Measurements from ENCODE around the gene UBR4. TPM values are rescaled to one million over a fixed set of nuclear protein-coding genes. Genes with fewer than 3 reads are reported as not detected.
A peak's percentile ranks its signal among the peaks of the same experiment; 100 is the strongest.

Gene UBR4
- total RNA-seq, 2 experiments from 2014 or later = 133 TPM

DNA sequence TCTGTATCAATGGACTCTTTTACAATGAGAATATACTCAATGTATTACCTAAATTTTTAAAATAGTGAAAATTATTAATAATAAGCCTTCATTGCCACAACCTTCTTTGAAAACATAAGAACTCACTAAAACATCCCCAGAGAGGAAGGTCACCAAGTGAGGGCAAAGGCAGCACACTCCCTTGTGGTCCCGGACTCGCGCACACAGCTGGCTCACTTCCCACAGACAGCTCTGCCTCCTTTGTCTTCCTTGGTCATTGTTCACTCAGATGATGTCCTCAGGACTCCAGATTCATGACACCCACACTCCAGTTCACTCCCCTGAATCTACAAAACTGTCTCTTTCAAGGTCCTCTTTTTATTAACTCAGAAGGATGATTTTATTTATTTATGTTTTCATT, 19.2 kb upstream of the UBR4 start:
- POLR2A ChIA-PET = interaction anchor here (1.1 kb wide), 1 partner anchor 22 kb away, joined by 4 read pairs; the partner anchor contains the start of gene EMC1
- Mint-ChIP-seq H3K9me3 (no peaks in the 10 kb centered on the region), H3K4me3 (no peak overlapping the region), H3K36me3 (ENCODE audit: low read depth) (peaks cover 52% of the 10 kb centered on the region), H3K27me3 (no peaks in the 10 kb centered on the region), H3K27ac (peak overlapping the region; percentile 63), H3K4me1 (ENCODE audit: low read depth) (no peaks in the 10 kb centered on the region)
- CTCF ChIA-PET = interaction anchor here (1.2 kb wide), 1 partner anchor 11 kb away, joined by 4 read pairs; no protein-coding TSS in a partner anchor
- intact Hi-C loops (cut with micrococcal nuclease) = no loop called here
- no peak for DNase-seq
- ATAC-seq = no peak
- TF ChIP-seq CTCF (IDR thresholded peaks at IDR 0.05) = no peak

DNA sequence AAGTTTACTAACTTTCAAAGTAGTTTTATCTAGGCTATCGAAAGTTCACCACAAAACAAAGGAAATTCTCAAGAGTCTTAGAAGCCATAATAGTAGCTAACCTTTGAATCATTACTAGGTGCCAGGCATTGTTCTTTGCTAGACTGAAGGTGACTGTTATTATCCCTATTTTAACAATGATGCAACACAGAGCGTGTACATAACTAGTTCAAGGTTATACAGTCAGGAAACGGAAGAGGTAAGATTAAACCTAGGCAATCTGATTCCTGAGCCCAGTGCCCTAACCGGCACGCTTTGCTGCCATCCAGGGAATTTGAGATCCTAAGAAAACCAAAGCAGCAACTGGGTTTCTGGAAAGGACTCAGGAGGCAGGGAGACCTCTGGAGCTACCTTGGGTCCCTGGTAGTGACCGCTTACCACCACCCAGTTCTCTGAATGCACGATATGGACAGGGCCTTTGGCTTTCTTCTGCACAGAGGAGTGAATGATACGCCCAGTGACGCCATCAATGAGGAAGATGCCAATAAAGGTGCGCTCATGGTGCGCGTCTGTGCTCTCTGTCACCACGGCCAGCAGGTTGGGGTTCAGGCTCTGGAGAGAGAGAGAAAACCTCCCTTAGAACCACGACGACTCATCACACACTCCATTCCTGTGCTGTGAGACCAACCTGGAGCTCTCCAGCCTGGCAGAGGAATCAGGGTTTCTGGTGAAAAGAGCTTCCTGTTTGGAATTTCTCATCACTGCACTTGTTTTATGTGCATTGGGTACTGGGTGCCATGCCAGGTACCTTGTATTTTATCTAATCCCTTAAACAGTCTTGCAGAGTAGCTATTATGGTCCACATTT, 13.1 kb upstream of the UBR4 start:
- no peak for TF ChIP-seq CTCF (IDR thresholded peaks at IDR 0.05)
- POLR2A ChIA-PET = interaction anchor here (1.0 to 3.5 kb wide), 6 partner anchors 12 to 22 kb away, joined by 3 to 19 read pairs (median 4); partner anchors contain the start of gene UBR4
- H3K27ac Mint-ChIP-seq = no peak overlapping the region
- peaks cover 10% of the 10 kb centered on the region for H3K4me1 Mint-ChIP-seq (ENCODE audit: low read depth)
- no peaks in the 10 kb centered on the region for H3K9me3 Mint-ChIP-seq
- ATAC-seq (no peak), DNase-seq (no peak)
- no peaks in the 10 kb centered on the region for H3K27me3 Mint-ChIP-seq
- intact Hi-C loops (cut with micrococcal nuclease) = no loop called here
- H3K4me3 Mint-ChIP-seq = no peak overlapping the region
- CTCF ChIA-PET = interaction anchor here (1.3 to 1.5 kb wide), 2 partner anchors 12 to 18 kb away, joined by 3 to 7 read pairs; no protein-coding TSS in a partner anchor
- H3K36me3 Mint-ChIP-seq (ENCODE audit: low read depth) = peaks cover 61% of the 10 kb centered on the region

- ATAC-seq (no peak), DNase-seq (no peak)
- Mint-ChIP-seq H3K36me3 (ENCODE audit: low read depth) (peaks cover 63% of the 10 kb centered on the region), H3K4me1 (ENCODE audit: low read depth) (peaks cover 10% of the 10 kb centered on the region), H3K4me3 (no peak overlapping the region), H3K27me3 (no peaks in the 10 kb centered on the region), H3K27ac (no peak overlapping the region), H3K9me3 (no peaks in the 10 kb centered on the region)
- ChIA-PET POLR2A (interaction anchor here (0.6 to 3.5 kb wide), 4 partner anchors 11 to 18 kb away, joined by 3 to 19 read pairs (median 4); partner anchors contain the start of gene UBR4), CTCF (interaction anchor here (0.7 to 1.3 kb wide), 2 partner anchors 13 to 316 kb away, joined by 3 read pairs; no protein-coding TSS in a partner anchor)
- intact Hi-C loops (cut with micrococcal nuclease) = no loop called here
- no peak for TF ChIP-seq CTCF (IDR thresholded peaks at IDR 0.05)
Observed at GRCh38 chr1:19222573-19222972, 12.5 kb upstream of the UBR4 start.

DNA sequence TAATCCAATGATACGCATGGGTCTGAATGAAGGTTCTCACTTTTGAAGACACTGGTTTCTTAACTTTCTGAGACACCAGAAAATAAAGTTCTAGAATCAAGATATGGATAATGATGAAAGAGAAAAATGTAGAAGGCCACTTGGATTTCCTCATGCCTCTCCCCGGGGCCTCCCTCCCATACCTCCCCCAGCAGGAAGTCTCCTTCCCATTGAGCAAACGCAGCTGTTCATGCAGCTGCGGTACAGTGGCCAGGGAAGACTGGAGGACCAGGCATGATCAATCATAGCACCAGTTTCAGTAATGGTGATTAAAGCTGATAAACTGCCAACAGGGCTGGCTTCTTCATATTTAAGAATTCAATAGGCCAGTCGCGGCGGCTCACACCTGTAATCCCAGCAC, 10.9 kb upstream of the UBR4 start:
- DNase-seq (no peak), ATAC-seq (no peak)
- POLR2A ChIA-PET = interaction anchor here (3.5 kb wide), 1 partner anchor 10 kb away, joined by 19 read pairs; the partner anchor contains the start of gene UBR4
- no peak overlapping the region for H3K4me3 Mint-ChIP-seq
- TF ChIP-seq CTCF (IDR thresholded peaks at IDR 0.05) = no peak
- H3K27ac Mint-ChIP-seq = peak overlapping the region; percentile 34
- H3K9me3 Mint-ChIP-seq = no peaks in the 10 kb centered on the region
- H3K4me1 Mint-ChIP-seq (ENCODE audit: low read depth) = peaks cover 10% of the 10 kb centered on the region
- H3K36me3 Mint-ChIP-seq (ENCODE audit: low read depth) = peaks cover 62% of the 10 kb centered on the region
- intact Hi-C loops (cut with micrococcal nuclease) = no loop called here
- H3K27me3 Mint-ChIP-seq = no peaks in the 10 kb centered on the region
- CTCF ChIA-PET = interaction anchor here (1.0 to 1.3 kb wide), 2 partner anchors 9 to 95 kb away, joined by 3 read pairs; no protein-coding TSS in a partner anchor
